NCI-H2171 (cell line): Measurements from ENCODE around the gene NTSR1.

ENCODE experiments used
- DNase-seq: peaks from one replicate; lab custom pipeline; 2025; lab: John Stamatoyannopoulos, UW

Gene NTSR1

DNA sequence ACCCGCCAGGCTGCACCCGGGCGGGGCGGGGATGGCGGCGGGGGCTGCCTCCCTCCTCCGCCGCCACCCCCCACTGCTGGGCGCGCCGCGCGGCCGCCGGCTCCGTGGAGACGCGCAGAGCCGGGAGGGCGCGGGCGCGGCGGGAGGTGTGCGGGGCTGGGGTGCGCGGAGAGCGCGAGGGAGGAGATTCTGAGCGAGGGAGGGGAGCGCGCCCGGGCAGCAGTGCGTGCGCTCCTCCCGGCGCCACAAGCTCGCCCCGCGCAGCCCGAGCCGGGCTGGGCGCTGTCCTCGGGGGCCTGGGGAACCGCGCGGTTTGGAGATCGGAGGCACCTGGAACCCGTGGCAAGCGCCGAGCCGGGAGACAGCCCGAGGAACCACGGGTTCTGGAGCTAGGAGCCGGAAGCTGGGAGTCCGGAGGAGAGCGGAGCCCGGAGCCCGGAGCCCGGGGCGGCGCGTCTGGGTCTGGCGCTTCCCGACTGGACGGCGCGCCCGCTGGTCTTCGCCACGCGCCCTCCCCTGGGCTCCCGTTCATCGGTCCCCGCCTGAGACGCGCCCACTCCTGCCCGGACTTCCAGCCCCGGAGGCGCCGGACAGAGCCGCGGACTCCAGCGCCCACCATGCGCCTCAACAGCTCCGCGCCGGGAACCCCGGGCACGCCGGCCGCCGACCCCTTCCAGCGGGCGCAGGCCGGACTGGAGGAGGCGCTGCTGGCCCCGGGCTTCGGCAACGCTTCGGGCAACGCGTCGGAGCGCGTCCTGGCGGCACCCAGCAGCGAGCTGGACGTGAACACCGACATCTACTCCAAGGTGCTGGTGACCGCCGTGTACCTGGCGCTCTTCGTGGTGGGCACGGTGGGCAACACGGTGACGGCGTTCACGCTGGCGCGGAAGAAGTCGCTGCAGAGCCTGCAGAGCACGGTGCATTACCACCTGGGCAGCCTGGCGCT, at the start of gene NTSR1:
Gene NTSR1, plus strand, starts transcription at position 246 of the 946 bp plus-strand sequence. Its CDS starts 372 bp downstream, at position 618.
- peak; percentile 33 for DNase-seq

DNA sequence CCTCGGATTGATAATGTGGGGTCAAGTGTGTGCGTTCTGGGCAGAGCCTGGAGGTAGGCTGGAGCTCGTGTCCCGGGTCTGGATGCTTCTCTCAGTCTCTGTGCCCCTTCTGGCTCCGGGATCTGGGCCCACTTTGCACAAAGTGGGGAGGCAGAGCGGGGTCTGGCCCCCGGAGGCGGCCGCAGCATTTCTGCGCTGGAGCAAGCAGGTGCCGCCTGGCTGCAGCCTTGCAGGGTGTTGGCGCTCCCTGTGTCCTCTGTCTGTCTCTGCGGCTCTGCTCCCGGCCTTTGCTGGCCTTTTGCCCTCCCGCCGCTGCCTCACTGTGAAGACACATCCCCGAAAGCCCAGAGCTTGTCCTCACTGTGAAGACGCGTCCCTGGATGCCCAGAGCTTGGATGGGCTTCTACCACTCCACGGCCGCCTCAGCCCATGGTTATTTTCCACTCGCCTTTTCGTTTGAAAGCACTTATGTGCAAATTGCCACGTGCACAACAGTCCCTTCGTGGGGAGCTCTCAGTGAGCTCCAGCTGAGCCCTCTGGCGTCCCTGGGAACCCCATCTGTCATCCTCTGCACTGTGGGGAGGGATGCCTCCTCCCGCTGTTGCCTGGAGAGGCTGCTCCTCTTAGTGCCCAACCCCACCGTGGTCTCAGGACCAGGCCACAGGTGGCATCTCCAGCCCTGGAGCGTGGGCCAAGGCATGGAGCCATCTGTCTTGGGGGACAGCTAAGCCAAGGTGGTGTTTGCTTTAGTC, 49.0 kb upstream of the NTSR1 start:
- DNase-seq: peak; percentile 27

DNA sequence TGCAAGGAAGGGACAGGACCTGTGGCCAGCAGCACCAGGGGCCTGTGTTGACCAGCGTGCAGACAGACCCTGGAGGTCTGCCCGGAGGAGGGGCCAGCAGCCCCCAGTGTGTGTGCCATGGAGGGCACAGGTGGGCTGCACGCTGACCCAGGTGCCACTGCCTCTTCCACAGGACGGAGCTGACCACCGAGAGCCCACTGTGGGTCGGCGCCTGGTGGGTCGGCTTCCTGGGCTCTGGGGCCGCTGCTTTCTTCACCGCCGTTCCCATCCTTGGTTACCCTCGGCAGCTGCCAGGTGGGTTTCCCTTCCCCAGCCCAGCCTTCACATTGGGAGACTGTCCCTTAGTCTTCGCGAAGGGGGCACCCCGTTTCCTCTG, 48.4 kb upstream of the NTSR1 start:
- DNase-seq: no peak

DNA sequence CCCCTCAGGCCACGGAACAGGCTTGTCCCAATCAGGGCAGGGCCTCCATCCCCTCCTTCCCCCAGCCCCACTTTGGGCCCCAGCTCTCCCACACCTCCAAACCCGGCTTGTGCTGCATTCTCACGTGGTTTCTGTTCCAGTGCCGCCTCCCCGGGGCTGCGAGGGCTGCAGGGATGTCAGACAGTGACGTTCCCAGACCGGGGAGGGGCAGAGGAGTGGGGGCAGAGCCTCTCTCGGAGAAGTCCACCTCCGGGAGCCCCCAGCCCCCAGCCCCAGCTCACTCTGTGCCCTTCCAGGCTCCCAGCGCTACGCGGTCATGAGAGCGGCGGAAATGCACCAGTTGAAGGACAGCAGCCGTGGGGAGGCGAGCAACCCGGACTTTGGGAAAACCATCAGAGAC, 47.9 kb upstream of the NTSR1 start:
- no peak for DNase-seq

DNA sequence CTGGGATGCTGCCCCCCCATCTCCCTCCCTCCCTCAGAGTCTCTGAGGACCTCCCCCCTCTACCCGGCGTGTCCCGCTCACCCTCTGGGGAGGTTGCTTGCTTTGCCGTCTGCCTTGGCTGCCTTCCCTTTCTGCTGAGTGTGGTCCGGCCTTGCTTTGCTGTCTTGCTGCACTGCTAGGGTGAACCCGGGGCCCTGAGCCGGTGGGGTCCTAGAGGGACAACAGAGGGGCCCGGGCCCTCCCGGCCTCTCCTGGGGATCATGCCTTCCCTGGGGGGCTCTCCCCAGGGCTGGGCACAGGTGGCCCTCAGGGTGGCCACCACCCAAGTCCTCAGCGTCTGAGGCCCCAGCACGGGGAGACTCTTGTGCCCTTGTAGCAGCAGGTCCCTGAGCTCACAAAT, 47.0 kb upstream of the NTSR1 start:
- DNase-seq: no peak

DNA sequence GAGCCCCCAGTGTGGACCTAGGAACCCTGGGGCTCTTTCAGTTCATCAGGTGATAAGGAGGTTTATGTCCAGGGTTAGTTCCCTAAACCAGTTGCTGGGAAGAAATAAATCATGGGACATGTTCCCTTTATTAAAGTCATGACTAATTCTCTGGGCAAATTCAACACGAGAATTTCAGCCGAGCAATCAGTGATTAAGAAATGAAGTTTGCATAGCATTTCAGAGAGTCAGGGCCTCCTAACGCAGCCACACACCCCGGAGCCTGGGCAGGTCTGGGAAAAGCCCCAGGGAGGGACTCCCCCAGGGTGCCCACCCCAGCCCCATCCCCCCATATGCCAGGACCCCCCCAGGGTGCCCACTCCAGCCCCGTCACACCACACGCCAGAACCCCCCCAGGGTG, 46.2 kb upstream of the NTSR1 start:
- no peak for DNase-seq

DNA sequence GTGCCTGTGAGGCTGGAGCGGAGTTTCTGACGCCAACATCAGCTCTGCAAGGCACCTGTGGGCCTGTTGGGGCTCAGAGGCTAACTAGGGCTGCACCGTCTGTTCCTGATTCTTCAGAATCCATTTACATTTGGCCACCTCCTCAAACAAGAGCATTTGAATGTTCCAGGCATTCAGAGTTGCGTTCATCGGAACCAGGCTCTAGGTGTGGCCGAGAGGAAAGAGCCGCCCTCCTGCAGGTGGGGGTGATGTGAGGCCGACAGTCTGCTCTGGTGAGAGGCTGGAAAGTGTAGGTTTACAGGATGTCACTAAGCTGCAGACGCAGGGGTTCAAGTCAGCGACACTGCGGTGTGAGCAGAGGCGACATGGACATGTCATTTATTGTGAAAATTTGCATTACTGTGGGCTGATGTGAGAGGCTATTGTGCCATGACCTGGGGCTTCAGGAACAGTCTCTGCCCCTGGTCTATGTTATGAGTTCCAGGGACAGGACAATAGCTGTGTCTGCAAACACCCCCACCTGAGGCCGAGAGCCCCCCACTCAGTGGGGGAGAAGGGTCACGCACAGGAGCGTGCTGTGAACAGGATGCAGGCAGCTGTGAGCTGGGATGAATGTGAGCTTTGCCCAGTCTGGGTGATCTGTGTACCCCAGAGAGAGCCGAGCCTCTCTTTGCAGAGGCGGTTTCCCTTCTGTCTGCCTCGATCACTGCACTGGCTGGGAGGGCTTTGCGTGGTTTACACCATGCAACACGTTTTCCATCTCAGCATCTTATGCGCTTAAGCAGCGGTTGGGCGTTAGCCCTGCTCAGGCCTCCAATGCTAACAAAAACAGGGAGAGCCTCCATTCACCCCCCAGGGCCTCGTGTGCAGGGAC, 45.3 kb upstream of the NTSR1 start:
- no peak for DNase-seq

DNA sequence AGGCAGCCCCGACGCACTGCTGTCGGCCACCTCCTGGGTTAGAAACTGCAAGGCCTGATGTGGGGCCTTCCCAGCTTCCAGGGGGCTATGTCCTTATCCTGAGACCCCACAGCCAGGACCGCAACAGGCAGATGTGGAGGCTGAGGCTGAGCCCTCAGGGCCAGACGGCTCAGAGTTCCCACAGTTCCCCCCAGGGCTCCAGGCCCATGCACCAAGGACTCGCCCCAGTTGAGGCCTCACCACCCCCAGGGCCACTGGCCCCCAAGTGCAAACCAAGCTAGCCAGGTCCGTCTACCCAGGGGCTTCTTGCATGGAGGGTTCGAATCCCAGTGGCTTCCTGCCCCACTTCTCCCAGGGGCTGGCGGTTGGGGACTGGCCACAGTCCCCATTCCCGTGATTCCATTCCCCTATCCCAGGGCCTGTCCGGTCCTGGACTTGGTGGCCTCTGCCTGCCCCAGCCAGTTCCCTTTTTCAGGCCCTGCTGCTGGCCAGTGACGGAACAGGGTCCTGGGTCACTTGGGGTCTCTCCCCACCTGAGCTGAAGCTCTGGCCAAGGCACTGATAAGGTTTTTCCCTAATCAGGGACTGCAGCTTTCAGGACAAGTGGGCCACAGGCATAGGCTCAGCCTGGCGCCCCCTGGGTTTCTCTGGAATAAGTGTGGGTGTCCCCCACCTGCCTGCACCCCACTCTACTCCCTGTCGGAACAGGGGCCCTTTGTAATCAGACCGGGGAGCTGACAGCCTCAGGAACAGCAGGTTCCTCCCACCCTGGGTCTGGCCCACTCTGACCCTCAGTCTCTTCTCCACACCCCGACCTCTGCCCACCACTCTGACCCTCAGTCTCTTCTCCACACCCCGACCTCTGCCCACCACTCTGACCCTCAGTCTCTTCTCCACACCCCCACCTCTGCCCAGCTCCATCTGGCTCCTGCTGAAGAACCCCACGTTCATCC, 44.3 kb upstream of the NTSR1 start:
- no peak for DNase-seq

DNA sequence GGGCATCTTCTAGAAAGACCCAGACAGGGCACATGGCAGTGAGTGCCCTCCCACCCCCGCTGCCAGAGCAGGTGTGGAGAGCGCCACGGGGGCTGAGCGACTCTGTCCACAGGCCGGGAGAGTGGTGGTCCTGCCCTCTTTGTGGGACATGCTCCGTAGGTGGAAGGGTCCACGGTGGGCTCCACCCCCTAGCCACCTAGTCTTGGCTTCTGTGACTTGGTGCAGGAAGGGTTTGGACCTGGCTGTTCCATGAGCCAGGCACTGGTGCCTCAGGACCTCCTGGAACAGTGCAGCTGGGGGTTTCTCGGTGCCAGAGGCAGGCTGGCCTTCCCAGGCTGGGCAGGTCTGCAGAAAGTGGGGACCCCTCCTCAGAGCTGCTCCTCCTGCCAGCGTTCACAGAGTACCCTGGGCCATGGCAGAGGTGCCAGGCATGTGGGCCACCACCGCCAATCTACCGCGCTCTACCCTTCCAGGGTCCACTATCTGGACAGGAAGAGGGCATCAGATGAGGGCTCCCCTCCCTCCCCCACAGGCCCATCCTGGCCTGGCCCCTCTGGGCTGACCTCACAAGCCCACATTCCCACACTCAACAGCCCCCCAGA, 43.4 kb upstream of the NTSR1 start:
- DNase-seq: no peak

DNA sequence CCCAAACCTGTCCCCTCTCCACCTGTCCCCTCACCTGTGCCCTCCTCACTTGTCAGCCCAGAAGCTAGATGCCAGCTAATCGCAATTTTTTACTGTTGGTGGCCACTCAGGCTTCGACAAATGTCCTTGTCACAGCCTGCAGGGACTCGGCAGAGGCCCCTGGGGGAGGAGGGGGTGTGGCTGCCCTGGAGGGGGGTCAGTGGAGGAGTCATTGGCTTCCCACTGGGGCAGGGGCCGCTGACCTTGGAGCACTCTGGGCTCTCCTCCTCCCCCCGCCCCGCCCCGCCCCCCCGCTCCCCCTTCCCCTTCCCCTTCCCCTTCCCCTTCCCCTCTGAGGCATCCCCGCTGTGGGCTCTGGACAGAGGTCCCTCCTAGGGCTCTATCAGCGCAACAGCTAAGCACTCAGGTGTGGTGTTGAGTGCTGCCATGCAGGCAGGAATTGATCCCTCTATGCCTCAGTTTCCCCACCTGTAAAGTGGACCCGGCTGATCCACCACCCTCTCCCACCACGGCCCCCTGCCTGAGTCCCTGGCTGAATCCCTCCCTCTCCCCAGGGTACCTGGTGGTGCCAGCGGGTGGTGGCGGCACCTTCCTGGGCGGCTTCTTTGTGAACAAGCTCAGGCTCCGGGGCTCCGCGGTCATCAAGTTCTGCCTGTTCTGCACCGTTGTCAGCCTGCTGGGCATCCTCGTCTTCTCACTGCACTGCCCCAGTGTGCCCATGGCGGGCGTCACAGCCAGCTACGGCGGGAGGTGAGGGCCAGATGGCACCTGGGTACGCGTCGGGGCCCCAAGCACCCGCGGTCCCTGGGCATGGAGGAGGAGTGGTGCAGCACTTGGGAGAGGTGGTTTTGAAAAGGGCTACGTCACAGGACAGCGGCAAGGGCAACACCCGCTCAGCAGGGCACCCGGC, 42.6 kb upstream of the NTSR1 start:
- no peak for DNase-seq

DNA sequence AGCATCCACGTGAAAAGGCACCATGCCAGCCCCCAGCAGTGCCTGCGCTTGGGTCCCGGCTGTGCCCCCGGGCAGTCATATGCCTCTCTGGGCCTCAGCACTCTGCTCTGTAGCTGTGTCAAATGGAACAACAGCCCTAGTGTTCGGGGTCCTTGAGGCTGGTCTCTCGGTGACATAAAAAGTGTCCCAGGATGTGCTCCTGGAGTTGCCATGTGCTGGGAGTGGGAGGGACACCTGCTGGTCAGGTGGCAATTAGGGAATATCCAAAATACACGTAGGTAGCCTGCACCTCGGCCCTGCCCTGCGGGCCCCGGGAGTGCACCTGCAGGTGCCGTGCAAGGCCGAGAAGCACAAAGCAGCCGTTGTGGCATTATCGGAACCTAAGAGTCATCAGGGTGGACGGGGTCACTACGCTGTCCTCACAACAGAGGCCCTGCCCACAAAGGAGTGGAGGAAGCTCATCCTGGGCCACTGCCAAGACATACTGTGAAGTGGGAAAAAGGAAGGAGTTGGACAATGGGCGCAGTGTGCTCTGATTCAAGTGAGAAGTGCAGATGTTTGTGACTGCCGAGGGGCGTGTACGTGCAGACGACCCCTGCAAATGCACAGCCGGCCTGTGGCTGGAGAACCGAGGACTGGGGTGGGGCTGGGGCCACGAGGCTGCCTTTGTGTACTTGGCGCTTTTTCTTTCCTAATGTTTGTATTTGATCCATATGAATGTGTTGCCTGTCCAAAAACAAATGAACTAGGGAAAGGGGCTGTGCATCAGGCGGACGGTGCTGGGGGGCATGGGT, 41.7 kb upstream of the NTSR1 start:
- no peak for DNase-seq

DNA sequence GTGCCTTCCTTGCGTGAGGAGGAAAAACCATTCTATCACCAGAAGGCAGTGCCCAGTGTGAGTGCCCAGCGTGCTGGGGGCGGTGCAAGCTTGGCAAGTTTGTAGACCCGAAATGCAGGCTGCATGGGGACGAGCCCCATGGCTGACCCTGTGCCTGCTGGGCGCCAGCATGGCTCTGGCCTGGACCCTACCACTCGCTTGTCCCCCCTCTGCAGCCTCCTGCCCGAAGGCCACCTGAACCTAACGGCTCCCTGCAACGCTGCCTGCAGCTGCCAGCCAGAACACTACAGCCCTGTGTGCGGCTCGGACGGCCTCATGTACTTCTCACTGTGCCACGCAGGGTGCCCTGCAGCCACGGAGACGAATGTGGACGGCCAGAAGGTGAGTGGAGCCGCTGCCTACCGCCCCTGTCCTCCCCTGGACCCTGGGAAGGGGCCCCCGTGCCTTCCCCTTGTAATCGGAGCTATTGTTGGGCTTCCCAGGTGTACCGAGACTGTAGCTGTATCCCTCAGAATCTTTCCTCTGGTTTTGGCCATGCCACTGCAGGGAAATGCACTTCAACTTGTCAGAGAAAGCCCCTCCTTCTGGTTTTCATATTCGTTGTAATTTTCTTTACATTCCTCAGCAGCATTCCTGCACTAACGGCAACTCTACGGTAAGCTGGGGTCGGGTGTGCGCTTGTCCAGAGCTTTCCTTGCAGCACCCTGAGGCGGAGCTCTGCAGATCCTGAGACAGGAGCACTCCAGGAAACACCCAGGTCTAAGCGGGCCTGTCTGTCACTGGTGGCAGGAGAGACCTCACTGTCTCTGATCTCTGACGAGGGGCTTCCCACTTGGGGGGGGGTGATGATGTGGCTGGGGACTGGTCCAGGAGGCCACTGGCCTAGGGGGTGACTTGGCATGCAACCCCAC, 40.9 kb upstream of the NTSR1 start:
- DNase-seq: no peak

DNA sequence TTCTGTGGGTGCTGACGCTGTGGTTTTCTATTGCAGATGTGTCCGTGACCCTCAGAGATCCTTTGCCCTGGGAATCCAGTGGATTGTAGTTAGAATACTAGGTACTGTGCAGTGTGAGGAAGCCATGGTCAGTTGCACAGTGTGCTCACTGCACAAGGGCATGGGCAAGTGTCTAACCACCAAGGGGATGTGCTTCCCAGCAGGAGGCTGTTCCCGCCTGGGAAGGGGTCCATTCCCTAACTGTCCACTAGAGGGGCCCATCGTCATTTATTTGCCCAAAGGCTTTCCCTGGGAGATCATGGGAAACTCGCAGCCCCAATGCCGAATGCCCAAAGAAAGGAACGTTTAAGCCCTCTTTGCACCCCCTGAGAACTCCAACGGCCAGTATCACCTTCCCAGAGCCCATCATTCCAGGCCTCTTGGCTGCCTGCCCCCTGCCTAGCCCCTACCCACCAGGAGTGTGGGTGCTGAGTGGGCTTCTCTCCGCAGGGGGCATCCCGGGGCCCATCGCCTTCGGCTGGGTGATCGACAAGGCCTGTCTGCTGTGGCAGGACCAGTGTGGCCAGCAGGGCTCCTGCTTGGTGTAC, 40.1 kb upstream of the NTSR1 start:
- DNase-seq: peak; percentile 73

DNA sequence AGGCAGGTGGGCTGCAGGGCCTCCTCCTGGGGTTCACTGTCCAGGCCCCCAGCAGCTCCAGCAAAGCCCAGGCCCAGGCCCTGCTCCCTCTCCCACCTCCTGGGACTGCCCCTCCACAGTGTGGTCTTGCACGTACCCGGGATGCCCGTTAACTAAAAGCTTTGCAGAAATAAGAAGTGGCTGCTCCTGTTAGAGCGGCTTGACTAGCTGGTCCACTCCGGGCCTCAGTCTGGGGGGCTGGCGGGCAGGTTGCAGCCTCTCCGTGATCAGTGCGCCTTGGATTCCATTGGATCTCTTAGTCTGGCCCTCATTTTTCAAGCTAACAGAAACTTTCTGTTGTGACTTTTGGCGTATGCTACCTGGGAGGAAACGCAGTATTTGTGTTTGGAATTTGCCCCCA, 39.4 kb upstream of the NTSR1 start:
- no peak for DNase-seq

DNA sequence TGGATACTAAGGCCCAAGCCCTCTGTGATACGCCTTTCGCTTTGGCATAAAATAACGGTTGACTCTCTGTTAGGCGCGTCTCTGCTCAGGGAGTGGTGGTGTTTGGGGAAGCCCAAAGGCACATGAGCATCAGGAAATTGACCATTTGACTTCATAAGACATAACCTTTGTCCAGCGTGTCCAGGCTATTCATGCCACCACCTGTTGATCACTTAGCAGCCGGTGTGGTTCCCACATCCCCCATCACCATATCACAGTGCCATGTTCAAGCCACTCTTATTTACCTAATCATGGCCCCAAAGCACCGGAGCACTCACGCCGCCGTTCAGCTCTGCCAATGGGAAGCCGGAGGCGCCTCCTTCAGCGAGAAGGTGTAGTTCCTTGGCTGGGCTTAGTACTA, 38.5 kb upstream of the NTSR1 start:
- DNase-seq: no peak

DNA sequence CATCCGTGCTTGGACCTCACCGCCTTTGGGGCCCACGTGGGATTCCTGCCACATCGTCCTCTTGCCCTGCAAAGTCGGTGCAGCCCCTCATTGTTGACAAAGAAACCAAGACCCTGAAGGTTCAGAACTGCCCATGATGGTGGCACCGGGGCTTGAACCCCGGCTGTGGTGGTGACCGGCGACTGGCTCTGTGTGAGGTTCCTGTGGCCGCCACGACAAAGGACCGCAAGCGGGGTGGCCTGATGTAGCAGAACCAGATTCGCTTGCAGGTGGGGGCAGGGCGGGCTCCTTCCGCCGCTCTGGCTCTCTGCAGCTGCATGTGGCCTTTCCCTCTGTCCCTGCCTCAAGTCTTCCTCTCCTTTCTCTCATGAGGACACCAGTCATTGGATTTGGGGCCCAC, 37.6 kb upstream of the NTSR1 start:
- DNase-seq: no peak

DNA sequence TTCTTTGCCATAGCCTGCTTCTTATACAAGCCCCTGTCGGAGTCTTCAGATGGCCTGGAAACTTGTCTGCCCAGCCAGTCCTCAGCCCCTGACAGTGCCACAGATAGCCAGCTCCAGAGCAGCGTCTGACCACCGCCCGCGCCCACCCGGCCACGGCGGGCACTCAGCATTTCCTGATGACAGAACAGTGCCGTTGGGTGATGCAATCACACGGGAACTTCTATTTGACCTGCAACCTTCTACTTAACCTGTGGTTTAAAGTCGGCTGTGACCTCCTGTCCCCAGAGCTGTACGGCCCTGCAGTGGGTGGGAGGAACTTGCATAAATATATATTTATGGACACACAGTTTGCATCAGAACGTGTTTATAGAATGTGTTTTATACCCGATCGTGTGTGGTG, 36.9 kb upstream of the NTSR1 start:
- no peak for DNase-seq
